Activated naive CD8-positive, alpha-beta T cell treated with anti-CD3 and anti-CD28 coated beads for 36 hours (primary cell): Measurements from ENCODE around the gene RIPOR2. TPM values are rescaled to one million over a fixed set of nuclear protein-coding genes. Genes with fewer than 3 reads are reported as not detected.
"Not testable (repeated sequence)": the region's sequence is repeated elsewhere in the genome, so short reads cannot be mapped to it uniquely, and the experiment has no call there.

Experiments used
- DNase-seq: peaks from one replicate; pipeline ENCODE4 v3.0.0; 2021
- H3K27ac Mint-ChIP-seq: one replicate; pipeline ENCODE4 v1.8.0; 2022; ENCODE audit warnings: mild to moderate bottlenecking, moderate library complexity, mixed read lengths
- H3K27me3 Mint-ChIP-seq: one replicate; pipeline ENCODE4 v1.8.0; 2022; ENCODE audit warnings: mild to moderate bottlenecking, mixed read lengths
- H3K36me3 Mint-ChIP-seq: one replicate; pipeline ENCODE4 v1.8.0; 2021; ENCODE audit warnings: mild to moderate bottlenecking, mixed read lengths
- H3K4me1 Mint-ChIP-seq: one replicate; pipeline ENCODE4 v1.8.0; 2021; ENCODE audit warnings: mixed read lengths
- H3K4me3 Mint-ChIP-seq: one replicate; pipeline ENCODE4 v1.8.0; 2022; ENCODE audit warnings: mild to moderate bottlenecking, moderate library complexity, mixed read lengths
- H3K9me3 Mint-ChIP-seq: one replicate; pipeline ENCODE4 v1.8.0; 2022; ENCODE audit warnings: mixed read lengths
- total RNA-seq, 2 experiments: library from RNA; stranded (reverse); gene quantifications; one replicate each; pipeline ENCODE4 v1.2.3, GENCODE V29; 2021

RIPOR2 gene
- total RNA-seq, 2 experiments from 2014 or later: 75.2 to 80.0 TPM

- Mint-ChIP-seq H3K36me3 (peaks cover 30% of the 10 kb centered on the region), H3K9me3 (no peaks in the 10 kb centered on the region), H3K4me3 (peak overlapping the region; percentile 22), H3K27ac (peak overlapping the region; percentile 81), H3K27me3 (no peaks in the 10 kb centered on the region), H3K4me1 (peaks cover 78% of the 10 kb centered on the region)
- DNase-seq: no peak
These were observed 42.4 kb downstream of the RIPOR2 start for GRCh38 chr6:24893342-24893850.

GRCh38 chr6:24891004-24891403, 44.8 kb downstream of the RIPOR2 start:
- Mint-ChIP-seq H3K4me1 (peaks cover 84% of the 10 kb centered on the region), H3K9me3 (peaks cover 1% of the 10 kb centered on the region), H3K4me3 (peak overlapping the region; percentile 46), H3K27me3 (no peaks in the 10 kb centered on the region), H3K27ac (peak overlapping the region; percentile 93), H3K36me3 (peaks cover 36% of the 10 kb centered on the region)
- no peak for DNase-seq

- Mint-ChIP-seq H3K4me1 (peaks cover 84% of the 10 kb centered on the region), H3K27ac (peak overlapping the region; percentile 93)
These were observed 45.3 kb downstream of the RIPOR2 start for GRCh38 chr6:24890471-24890870.

GRCh38 chr6:24888715-24889370, 46.9 kb downstream of the RIPOR2 start:
- Mint-ChIP-seq H3K4me3 (peak overlapping the region; percentile 18), H3K27ac (peak overlapping the region; percentile 88), H3K36me3 (peaks cover 35% of the 10 kb centered on the region), H3K27me3 (no peaks in the 10 kb centered on the region), H3K9me3 (peaks cover 5% of the 10 kb centered on the region), H3K4me1 (peaks cover 82% of the 10 kb centered on the region)
- DNase-seq: no peak

More at GRCh38 chr6:24890471-24890870, 45.3 kb downstream of the RIPOR2 start:
- H3K4me3 Mint-ChIP-seq: peak overlapping the region; percentile 46
- no peak for DNase-seq
- peaks cover 37% of the 10 kb centered on the region for H3K36me3 Mint-ChIP-seq
- no peaks in the 10 kb centered on the region for H3K27me3 Mint-ChIP-seq
- peaks cover 3% of the 10 kb centered on the region for H3K9me3 Mint-ChIP-seq

GRCh38 chr6:24887545-24888140, 48.1 kb downstream of the RIPOR2 start:
- Mint-ChIP-seq H3K4me1 (peaks cover 81% of the 10 kb centered on the region), H3K36me3 (peaks cover 40% of the 10 kb centered on the region), H3K27me3 (no peaks in the 10 kb centered on the region), H3K27ac (peak overlapping the region; percentile 88), H3K4me3 (peak overlapping the region; percentile 37), H3K9me3 (peaks cover 5% of the 10 kb centered on the region)
- DNase-seq: no peak

- peaks cover 81% of the 10 kb centered on the region for H3K4me1 Mint-ChIP-seq
- H3K9me3 Mint-ChIP-seq: peaks cover 7% of the 10 kb centered on the region
- H3K27ac Mint-ChIP-seq: peak overlapping the region; percentile 90
- peak; percentile 52 for DNase-seq
- no peaks in the 10 kb centered on the region for H3K27me3 Mint-ChIP-seq
- H3K36me3 Mint-ChIP-seq: peaks cover 61% of the 10 kb centered on the region
- peak overlapping the region; percentile 50 for H3K4me3 Mint-ChIP-seq
These were observed 52.1 kb downstream of the RIPOR2 start for GRCh38 chr6:24883618-24884017.

- H3K27ac Mint-ChIP-seq: peak overlapping the region; percentile 90
- H3K9me3 Mint-ChIP-seq: peaks cover 9% of the 10 kb centered on the region
- H3K4me3 Mint-ChIP-seq: peak overlapping the region; percentile 50
- H3K36me3 Mint-ChIP-seq: peaks cover 66% of the 10 kb centered on the region
- DNase-seq: no peak
- peaks cover 79% of the 10 kb centered on the region for H3K4me1 Mint-ChIP-seq
- H3K27me3 Mint-ChIP-seq: no peaks in the 10 kb centered on the region
These were observed 52.8 kb downstream of the RIPOR2 start for GRCh38 chr6:24882835-24883555.

- no peak for DNase-seq
- Mint-ChIP-seq H3K36me3 (peaks cover 70% of the 10 kb centered on the region), H3K27ac (peak overlapping the region; percentile 90), H3K9me3 (peaks cover 16% of the 10 kb centered on the region), H3K4me3 (no peak overlapping the region), H3K27me3 (no peaks in the 10 kb centered on the region), H3K4me1 (peaks cover 74% of the 10 kb centered on the region)
These were observed 53.5 kb downstream of the RIPOR2 start for GRCh38 chr6:24882295-24882694.

DNA sequence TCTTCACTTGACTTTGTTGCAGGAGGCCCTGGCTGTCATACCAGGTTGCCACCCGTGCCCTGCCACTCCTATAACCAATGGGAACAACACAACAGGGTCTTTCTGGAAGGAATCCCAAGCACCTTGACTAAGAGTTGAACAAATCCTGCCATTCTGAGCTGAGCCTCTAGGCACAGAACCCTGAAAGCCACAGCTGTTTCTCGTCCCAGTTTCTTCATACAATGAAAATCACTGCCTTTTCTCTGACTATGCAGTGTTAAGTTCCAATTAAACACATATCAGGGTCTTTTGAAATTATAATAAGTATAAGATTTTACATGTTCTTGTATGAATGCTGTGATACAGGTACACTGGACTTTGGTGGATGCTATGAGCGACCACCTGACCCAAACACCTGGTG, 54.4 kb downstream of the RIPOR2 start:
- H3K27me3 Mint-ChIP-seq: no peaks in the 10 kb centered on the region
- peak overlapping the region; percentile 90 for H3K27ac Mint-ChIP-seq
- no peak overlapping the region for H3K4me3 Mint-ChIP-seq
- H3K4me1 Mint-ChIP-seq: peaks cover 69% of the 10 kb centered on the region
- no peak for DNase-seq
- H3K36me3 Mint-ChIP-seq: peaks cover 71% of the 10 kb centered on the region
- peaks cover 23% of the 10 kb centered on the region for H3K9me3 Mint-ChIP-seq

DNA sequence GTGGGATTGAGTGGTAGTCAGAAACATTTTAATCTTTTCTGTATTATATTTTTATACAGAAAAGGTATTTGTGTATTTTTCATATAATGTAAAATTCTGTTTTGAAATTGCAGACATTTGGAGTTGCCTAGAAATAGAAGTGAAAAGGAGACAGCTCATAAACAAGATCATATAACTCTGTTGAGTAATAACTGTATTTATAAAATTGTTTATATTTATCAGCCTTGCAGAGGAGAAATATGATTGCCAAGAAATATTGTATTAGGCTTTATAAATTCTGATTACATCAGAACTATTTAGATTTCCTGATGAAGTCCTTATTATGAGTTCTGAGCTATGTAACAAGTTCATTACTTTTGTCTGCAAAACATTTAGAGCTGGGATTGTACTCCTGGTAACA, 55.3 kb downstream of the RIPOR2 start:
- peaks cover 74% of the 10 kb centered on the region for H3K36me3 Mint-ChIP-seq
- no peak for DNase-seq
- no peak overlapping the region for H3K4me3 Mint-ChIP-seq
- no peaks in the 10 kb centered on the region for H3K27me3 Mint-ChIP-seq
- peaks cover 69% of the 10 kb centered on the region for H3K4me1 Mint-ChIP-seq
- peak overlapping the region; percentile 81 for H3K27ac Mint-ChIP-seq
- H3K9me3 Mint-ChIP-seq: peaks cover 23% of the 10 kb centered on the region

- no peak overlapping the region for H3K4me3 Mint-ChIP-seq
- H3K36me3 Mint-ChIP-seq: peaks cover 76% of the 10 kb centered on the region
- H3K27ac Mint-ChIP-seq: peak overlapping the region; percentile 81
- no peaks in the 10 kb centered on the region for H3K27me3 Mint-ChIP-seq
- H3K4me1 Mint-ChIP-seq: peaks cover 72% of the 10 kb centered on the region
- DNase-seq: no peak
- peaks cover 20% of the 10 kb centered on the region for H3K9me3 Mint-ChIP-seq
These were observed 56.4 kb downstream of the RIPOR2 start for GRCh38 chr6:24879351-24879750.

GRCh38 chr6:24877747-24878146, 58.0 kb downstream of the RIPOR2 start:
- not testable (repeated sequence) for H3K27me3 Mint-ChIP-seq, H3K4me3 Mint-ChIP-seq, DNase-seq
- Mint-ChIP-seq H3K27ac (peak overlapping the region; percentile 74), H3K36me3 (peaks cover 85% of the 10 kb centered on the region), H3K4me1 (peaks cover 69% of the 10 kb centered on the region), H3K9me3 (peaks cover 20% of the 10 kb centered on the region)

DNA sequence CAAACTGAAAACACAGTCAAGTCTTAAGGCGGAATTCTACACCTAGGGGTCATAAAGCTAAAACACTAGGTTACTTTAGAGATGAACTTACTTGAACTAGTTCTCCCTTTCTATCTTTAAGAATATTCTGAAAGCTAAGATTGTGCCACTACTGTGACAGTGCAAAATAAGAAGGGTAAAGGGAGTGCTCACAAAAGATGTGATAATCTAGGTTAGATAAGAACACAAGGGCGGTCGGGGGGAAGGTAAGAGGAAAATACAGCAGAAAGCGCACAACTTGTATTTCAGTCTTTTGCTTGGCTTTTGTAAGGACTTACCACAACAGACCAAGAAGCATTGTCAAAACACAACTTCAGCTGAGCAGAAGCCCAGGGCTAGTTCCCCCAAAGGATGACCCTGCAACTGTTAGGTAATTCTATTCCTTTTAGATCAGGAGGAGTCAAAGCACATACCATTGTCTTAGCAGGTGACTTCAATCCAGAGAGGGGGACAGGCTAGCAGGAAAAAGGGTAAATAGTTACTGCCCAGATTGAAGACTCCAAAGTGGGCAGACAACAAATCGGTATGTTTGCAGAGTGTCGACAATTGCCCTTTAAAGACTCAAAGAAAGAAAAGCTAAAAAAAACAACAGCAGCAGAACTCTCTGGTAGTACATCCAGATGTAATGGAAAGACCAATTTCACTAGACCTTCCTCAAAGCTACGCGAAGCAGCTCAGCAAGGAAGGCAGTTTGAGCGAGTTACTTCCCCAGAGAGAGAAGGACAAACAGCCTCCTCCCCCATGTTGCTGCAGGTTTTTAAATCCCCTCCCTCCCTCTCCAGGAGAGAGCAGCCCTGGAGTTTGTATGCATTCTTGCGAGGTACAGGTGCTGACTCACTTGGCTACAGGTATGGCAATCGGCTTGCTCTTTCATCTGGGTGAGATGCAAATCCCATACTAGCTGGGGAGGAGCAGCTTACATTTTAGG, 59.0 kb downstream of the RIPOR2 start:
- Mint-ChIP-seq H3K4me1 (peaks cover 62% of the 10 kb centered on the region), H3K4me3 (no peak overlapping the region), H3K9me3 (peaks cover 20% of the 10 kb centered on the region), H3K36me3 (peaks cover 85% of the 10 kb centered on the region), H3K27ac (peak overlapping the region; percentile 36), H3K27me3 (no peaks in the 10 kb centered on the region)
- no peak for DNase-seq

GRCh38 chr6:24875534-24875901, 60.2 kb downstream of the RIPOR2 start:
- H3K27ac Mint-ChIP-seq: peak overlapping the region; percentile 48
- no peaks in the 10 kb centered on the region for H3K27me3 Mint-ChIP-seq
- H3K9me3 Mint-ChIP-seq: peaks cover 20% of the 10 kb centered on the region

More at GRCh38 chr6:24875534-24875901, 60.2 kb downstream of the RIPOR2 start:
- no peak overlapping the region for H3K4me3 Mint-ChIP-seq
- H3K36me3 Mint-ChIP-seq: peaks cover 87% of the 10 kb centered on the region
- no peak for DNase-seq
- peaks cover 53% of the 10 kb centered on the region for H3K4me1 Mint-ChIP-seq
